OCI-LY1 (cell line): Measurements from ENCODE around the gene PLLP.

ENCODE experiments used
- EZH2 ChIP-seq: fragments of 200-600 bp; sonication (generic), shearing (Covaris generic); IDR thresholded peaks from 2 replicates; pipeline ENCODE4 v1.8.0; 2017; ENCODE audit warnings: borderline replicate concordance, mixed run types, mild to moderate bottlenecking, antibody characterized with exemption, low read length, moderate library complexity, mixed read lengths
- TF ChIP-seq, protein P1 (sequence below): fragments of 200-600 bp; sonication (generic), shearing (Covaris generic); IDR thresholded peaks from 2 replicates; pipeline ENCODE4 v1.5.1; 2017; ENCODE audit warnings: mild to moderate bottlenecking, antibody characterized with exemption, low read length, moderate library complexity, mixed read lengths

DNA sequence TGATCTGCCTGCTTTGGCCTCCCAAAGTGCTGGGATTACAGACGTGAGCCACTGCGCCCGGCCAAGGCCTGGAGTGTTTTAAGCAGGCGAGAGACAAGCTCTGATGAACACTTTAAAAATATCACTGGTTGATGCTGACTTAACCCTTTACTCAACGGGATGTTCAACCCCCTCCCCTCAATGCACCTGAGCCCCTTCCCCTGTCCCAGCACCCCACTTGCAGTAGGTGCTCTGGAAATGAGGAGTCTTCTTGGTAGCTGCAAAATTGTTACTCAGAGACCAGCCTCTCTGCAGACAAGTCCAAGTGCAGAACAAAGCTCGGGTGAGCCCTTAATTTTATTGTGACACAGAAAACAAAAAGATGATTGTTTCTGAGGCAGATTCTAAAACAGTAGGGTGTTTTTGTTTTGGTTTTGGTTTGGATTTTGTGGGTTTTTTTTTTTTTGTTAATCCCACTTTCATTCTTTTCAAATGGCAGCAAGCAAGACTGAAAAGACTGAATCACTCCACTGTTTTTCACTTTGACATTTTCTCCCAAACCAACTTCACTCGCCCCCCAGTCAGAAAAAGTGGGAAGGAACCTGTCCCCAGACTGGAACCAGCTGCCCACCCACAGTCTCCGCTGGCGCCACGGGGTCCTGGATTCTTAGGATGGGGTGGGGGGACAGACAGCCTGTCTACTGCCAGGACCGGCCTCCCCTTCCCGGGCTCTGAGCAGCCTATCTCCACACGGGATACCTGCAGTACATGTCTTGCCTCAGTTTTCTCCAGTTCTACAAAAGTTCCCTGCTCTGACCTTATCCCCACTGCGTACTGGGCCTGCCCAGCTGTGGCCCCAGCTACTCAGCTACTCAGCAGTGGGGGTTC, 5.2 kb upstream of the PLLP start:
- TF ChIP-seq, protein P1, sequence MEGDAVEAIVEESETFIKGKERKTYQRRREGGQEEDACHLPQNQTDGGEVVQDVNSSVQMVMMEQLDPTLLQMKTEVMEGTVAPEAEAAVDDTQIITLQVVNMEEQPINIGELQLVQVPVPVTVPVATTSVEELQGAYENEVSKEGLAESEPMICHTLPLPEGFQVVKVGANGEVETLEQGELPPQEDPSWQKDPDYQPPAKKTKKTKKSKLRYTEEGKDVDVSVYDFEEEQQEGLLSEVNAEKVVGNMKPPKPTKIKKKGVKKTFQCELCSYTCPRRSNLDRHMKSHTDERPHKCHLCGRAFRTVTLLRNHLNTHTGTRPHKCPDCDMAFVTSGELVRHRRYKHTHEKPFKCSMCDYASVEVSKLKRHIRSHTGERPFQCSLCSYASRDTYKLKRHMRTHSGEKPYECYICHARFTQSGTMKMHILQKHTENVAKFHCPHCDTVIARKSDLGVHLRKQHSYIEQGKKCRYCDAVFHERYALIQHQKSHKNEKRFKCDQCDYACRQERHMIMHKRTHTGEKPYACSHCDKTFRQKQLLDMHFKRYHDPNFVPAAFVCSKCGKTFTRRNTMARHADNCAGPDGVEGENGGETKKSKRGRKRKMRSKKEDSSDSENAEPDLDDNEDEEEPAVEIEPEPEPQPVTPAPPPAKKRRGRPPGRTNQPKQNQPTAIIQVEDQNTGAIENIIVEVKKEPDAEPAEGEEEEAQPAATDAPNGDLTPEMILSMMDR, result no peak
- TF ChIP-seq EZH2, result no peak
